ENCODE results near the gene FHAD1. TPM values are rescaled to one million over a fixed set of nuclear protein-coding genes. Genes with fewer than 3 reads are reported as not detected.

FHAD1 gene
- total and polyA plus RNA-seq, 11 donors = 0.06 to 1.1 (median 0.12) TPM; not detected in 4

DNA sequence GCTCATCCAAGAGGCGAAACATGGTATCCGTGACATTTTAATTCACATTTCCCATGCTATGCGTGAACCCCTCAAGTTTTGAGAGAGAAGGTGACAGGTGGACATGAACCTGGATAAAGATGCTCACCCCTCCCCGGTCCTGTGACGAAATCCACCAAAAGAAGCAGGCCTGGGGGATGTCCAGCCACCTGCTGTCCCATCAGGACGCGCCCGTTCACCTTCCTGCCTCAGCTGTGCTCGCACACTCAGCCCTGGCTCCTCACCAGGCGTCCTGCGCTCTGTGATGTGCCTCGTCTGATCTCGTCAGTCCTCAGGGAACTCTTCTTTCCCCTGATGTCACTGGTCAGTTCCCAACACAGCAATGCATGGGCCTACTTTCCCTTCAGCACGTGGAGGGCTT lies 10.3 kb downstream of the FHAD1 start:
- TF ChIP-seq, protein P1, sequence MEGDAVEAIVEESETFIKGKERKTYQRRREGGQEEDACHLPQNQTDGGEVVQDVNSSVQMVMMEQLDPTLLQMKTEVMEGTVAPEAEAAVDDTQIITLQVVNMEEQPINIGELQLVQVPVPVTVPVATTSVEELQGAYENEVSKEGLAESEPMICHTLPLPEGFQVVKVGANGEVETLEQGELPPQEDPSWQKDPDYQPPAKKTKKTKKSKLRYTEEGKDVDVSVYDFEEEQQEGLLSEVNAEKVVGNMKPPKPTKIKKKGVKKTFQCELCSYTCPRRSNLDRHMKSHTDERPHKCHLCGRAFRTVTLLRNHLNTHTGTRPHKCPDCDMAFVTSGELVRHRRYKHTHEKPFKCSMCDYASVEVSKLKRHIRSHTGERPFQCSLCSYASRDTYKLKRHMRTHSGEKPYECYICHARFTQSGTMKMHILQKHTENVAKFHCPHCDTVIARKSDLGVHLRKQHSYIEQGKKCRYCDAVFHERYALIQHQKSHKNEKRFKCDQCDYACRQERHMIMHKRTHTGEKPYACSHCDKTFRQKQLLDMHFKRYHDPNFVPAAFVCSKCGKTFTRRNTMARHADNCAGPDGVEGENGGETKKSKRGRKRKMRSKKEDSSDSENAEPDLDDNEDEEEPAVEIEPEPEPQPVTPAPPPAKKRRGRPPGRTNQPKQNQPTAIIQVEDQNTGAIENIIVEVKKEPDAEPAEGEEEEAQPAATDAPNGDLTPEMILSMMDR (IDR thresholded peaks at IDR 0.05) = no peak
- TF ChIP-seq POLR2A (IDR thresholded peaks at IDR 0.05) = no peak
- H3K36me3 ChIP-seq = no peaks in the 10 kb centered on the region
- no peak for ATAC-seq
- 78 to 94% (median 89%) methylated on average over 14 of the region's 14 CpGs for WGBS, 4 donors
- intact Hi-C loops (cut with DNase I) = no loop called here
- H3K27me3 ChIP-seq = peaks cover 0 to 4% (median 0%) of the 10 kb centered on the region in 9 donors
- no peak for DNase-seq
- H3K4me1 ChIP-seq = peaks cover 0 to 59% (median 5%) of the 10 kb centered on the region in 12 donors
- peak overlapping the region in 1 of 12 donors; percentile 86 for H3K27ac ChIP-seq
- no peaks in the 10 kb centered on the region for H3K9me3 ChIP-seq
- no peak overlapping the region for H3K4me3 ChIP-seq

DNA sequence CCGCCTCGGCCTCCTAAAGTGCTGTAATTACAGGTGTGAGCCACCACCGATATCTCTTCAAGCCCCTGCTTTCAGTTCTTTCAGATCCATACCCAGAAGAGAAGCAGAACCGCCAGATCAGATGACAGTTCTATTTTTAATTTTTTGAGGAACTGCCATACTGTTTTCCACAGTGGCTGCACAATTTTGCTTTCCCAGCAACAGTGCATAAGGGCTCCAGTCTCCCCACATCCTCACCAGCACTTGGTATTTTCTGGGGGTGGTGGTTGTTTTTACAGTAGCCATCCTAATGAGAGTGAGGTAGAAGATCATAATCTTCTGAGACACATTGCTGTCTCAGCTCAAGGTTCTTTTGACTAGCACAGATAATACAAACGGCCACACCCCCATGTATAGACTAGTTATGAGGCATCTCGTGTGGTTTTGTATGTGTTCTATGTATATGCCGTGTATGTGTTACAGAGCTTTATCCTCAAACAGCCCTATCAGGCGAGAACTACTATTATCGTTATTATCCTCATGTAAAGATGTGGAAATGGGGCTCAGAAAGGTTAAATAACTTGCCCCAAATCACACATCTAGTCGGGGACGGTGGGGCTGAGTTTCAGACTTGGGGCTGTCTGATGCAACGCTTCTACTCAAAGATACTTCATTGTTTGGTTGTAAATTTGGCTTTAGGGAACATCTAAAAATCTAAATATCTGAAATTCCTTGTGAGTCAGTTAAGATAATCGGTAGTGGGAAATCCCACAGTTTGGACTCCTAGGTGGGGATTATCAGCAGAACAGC lies 12.0 kb downstream of the FHAD1 start:
- Histone ChIP-seq H3K4me1 (peaks cover 0 to 63% (median 5%) of the 10 kb centered on the region in 12 donors), H3K36me3 (no peaks in the 10 kb centered on the region), H3K27me3 (no peaks in the 10 kb centered on the region), H3K27ac (peak overlapping the region in 3 of 12 donors; percentile 13 to 86 (median 24)), H3K9me3 (no peaks in the 10 kb centered on the region), H3K4me3 (no peak overlapping the region)
- intact Hi-C loops (cut with DNase I) = no loop called here
- TF ChIP-seq POLR2A (IDR thresholded peaks at IDR 0.05) = no peak
- TF ChIP-seq, protein P1 (IDR thresholded peaks at IDR 0.05) = no peak
- ATAC-seq (peak in 3 of 4 donors; percentile 27 to 52 (median 29)), DNase-seq (no peak)
- WGBS, 4 donors = 78 to 81% (median 79%) methylated on average over 13 of the region's 13 CpGs

DNA sequence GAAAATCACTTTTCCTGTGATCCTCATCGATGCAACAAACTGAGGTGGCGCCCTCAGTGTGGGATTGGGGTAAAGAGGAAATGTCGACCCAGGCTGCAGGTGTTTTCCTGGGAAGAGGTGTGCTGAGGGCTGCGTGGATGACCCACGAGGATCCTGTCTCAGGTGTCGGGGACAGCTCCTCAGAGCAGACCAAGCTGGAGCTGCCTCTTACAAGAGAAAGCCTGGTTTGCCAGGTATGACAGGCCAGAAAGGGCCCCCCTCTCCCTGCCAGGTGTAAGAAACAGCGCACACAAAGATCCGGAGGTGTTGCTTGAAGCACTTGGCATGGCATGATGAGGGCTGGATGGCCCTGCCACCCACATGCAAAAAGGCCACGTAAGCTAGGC lies 12.6 kb downstream of the FHAD1 start:
- peaks cover 0 to 1% (median 0%) of the 10 kb centered on the region in 12 donors for H3K9me3 ChIP-seq
- no peak overlapping the region for H3K4me3 ChIP-seq
- no peaks in the 10 kb centered on the region for H3K27me3 ChIP-seq
- WGBS, 4 donors = 91 to 94% (median 92%) methylated on average over 9 of the region's 9 CpGs
- no peak for DNase-seq
- H3K27ac ChIP-seq = peak overlapping the region in 3 of 12 donors; percentile 13 to 86 (median 25)
- peaks cover 0 to 66% (median 5%) of the 10 kb centered on the region in 12 donors for H3K4me1 ChIP-seq
- TF ChIP-seq, protein P1 (IDR thresholded peaks at IDR 0.05) = no peak
- TF ChIP-seq POLR2A (IDR thresholded peaks at IDR 0.05) = no peak
- no peaks in the 10 kb centered on the region for H3K36me3 ChIP-seq
- intact Hi-C loops (cut with DNase I) = no loop called here
- no peak for ATAC-seq

DNA sequence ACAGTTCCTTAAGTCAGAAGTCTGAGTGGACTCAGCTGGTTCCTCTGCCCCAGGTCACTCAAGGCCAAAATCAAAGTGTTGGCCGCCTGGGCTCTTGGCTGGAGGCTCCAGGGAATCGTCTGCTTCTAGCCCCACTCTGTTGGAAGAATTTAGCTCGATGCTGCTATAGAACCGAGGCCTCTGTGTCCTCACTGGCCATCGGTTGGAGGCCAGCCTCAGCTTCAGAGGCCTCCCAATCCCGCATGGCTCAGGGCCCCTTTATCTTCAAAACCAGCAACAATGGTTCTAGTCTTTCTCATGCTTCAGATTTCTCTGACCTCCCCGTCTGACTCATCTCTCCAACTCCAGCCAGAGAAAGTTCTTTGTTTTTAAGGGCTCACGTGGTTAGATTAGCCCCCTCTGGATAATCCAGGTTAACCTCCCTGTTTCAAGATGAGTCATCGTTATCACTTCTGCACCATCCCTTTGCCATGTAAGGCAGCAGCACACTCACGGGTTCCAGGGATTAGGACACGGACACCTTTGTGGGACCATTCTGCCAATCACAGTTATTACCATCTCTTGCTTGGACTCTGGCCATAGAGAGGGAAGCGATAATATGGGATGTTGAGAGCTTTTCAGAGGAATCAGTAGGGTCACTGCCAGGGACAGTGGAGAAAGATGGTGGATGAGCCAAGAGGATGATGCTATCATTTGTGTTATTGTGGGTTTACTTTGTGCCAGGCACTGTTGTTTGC lies 13.6 kb downstream of the FHAD1 start:
- Histone ChIP-seq H3K4me1 (peaks cover 0 to 66% (median 5%) of the 10 kb centered on the region in 12 donors), H3K4me3 (no peak overlapping the region), H3K9me3 (peaks cover 0 to 11% (median 0%) of the 10 kb centered on the region in 12 donors), H3K27me3 (peaks cover 0 to 3% (median 0%) of the 10 kb centered on the region in 9 donors), H3K36me3 (no peaks in the 10 kb centered on the region), H3K27ac (peak overlapping the region in 3 of 12 donors; percentile 25 to 86 (median 27))
- DNase-seq = no peak
- ATAC-seq = peak in 2 of 4 donors; percentile 13 to 19
- intact Hi-C loops (cut with DNase I) = no loop called here
- 60 to 73% (median 71%) methylated on average over 12 of the region's 12 CpGs for WGBS, 4 donors
- TF ChIP-seq POLR2A (IDR thresholded peaks at IDR 0.05) = no peak
- TF ChIP-seq, protein P1 (IDR thresholded peaks at IDR 0.05) = no peak
